Right cardiac atrium (tissue), 5 donors: ENCODE data around the gene CCRL2. TPM values are rescaled to one million over a fixed set of nuclear protein-coding genes. Genes with fewer than 3 reads are reported as not detected.
"Not testable (repeated sequence)": the region's sequence is repeated elsewhere in the genome, so short reads cannot be mapped to it uniquely, and the experiment has no call there.

Source experiments
- ATAC-seq, 2 donors: fragments of 200-7000 bp; cut with Tn5 transposase; one replicate each; pipeline versions ENCODE4 v1.8.0 to v1.9.1; 2020; ENCODE audit warnings: moderate library complexity in 2 of 2, mild to moderate bottlenecking in 1 of 2
- DNase-seq, 3 donors: peaks; one replicate each; pipeline ENCODE4 v3.0.0-alpha.2; 2020
- H3K27ac ChIP-seq: one replicate; pipeline ENCODE4 v1.5.1; 2013; ENCODE audit warnings: mild to moderate bottlenecking, low read length, control low read depth, moderate library complexity
- H3K27me3 ChIP-seq: one replicate; pipeline ENCODE4 v1.6.1; 2013; ENCODE audit not compliant: control insufficient read depth, insufficient read depth
- H3K4me1 ChIP-seq: one replicate; pipeline ENCODE4 v1.6.1; 2013; ENCODE audit warnings: low read length; ENCODE audit not compliant: control insufficient read depth, insufficient read depth
- H3K4me3 ChIP-seq: one replicate; pipeline ENCODE4 v1.5.1; 2013; ENCODE audit warnings: low read length, control low read depth
- H3K9me3 ChIP-seq: one replicate; pipeline ENCODE4 v1.6.1; 2013; ENCODE audit warnings: low read length; ENCODE audit not compliant: control insufficient read depth
- WGBS: extraction: QIAGEN DNeasy Blood & Tissue Kit; methylation state at CpG from one replicate; pipeline ENCODE4 v1.1.7; 2013; 5-methylcytosine and 5-hydroxymethylcytosine counted together
- intact Hi-C, 4 donors: fragments of 100-400 bp; cut with DNase I; formaldehyde crosslinking; loops; one replicate each; pipeline versions ENCODE4 v1.11.0 to v1.14.0; 2022 to 2023
- polyA plus RNA-seq: library from polyadenylated mRNA; stranded (reverse); fragments of 200-250 nt; gene quantifications from one replicate; pipeline ENCODE4 v1.2.3, GENCODE V29; 2013
- total RNA-seq, 4 donors: library from RNA; stranded (reverse); fragmentation: NEBNext Ultra II Directional; extraction: Animal tissue kit (Norgen Biotek cat#: 25700); gene quantifications; one replicate each; pipeline ENCODE4 v1.2.1, GENCODE V29; 2021
- donor health status: healthy with polysubstance abuse.
- donor health status: DM: no; HTN: yes; CAD: no.
- donor health status: DM: no; HTN: no; CAD: no.
- donor health status: DM: no; HTN: yes; CAD: no; lungs with severe emphysema.
- donor health status: DM: yes; HTN: yes; CAD: no.

The CCRL2 gene
- total and polyA plus RNA-seq, 5 donors: 1.4 to 3.1 (median 2.3) TPM

- H3K27ac ChIP-seq: no peak overlapping the region
- 53% methylated on average over 7 of the region's 7 CpGs for WGBS
- no peaks in the 10 kb centered on the region for H3K9me3 ChIP-seq
- intact Hi-C loops: no loop called here
- no peak overlapping the region for H3K4me3 ChIP-seq
- ATAC-seq (peak in 1 of 2 donors; percentile 63), DNase-seq (no peak)
- no peaks in the 10 kb centered on the region for H3K27me3 ChIP-seq
- H3K4me1 ChIP-seq: peaks cover 11% of the 10 kb centered on the region
Measured at GRCh38 chr3:46416811-46417510, 9.9 kb downstream of the CCRL2 start.

GRCh38 chr3:46417841-46418611 is 11.0 kb downstream of the CCRL2 start:
- ATAC-seq (no peak), DNase-seq (no peak)
- WGBS: 81% methylated on average over 9 of the region's 9 CpGs
- intact Hi-C loops: no loop called here
- Histone ChIP-seq H3K4me1 (peaks cover 6% of the 10 kb centered on the region), H3K4me3 (no peak overlapping the region), H3K27ac (no peak overlapping the region), H3K9me3 (no peaks in the 10 kb centered on the region), H3K27me3 (no peaks in the 10 kb centered on the region)

DNA sequence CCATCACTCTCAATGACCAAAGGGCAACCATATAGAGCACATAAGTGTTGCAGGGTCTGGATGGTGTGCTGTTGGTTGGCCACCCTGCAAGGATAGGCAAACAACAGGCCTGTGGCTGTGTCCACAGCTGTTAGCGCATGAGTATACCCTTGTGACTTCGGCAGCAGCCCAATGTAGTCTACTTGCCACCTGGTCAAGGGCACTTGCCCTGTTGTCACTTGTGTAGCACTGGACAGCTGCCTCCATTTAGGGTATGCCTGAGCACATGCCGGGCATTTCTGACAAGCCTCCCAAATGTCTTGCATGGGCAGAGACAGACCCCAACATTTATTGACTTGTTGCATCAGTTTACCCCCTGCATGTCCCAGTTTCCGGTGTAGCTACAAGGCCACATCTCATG is 12.8 kb downstream of the CCRL2 start:
- Histone ChIP-seq H3K4me1 (peaks cover 5% of the 10 kb centered on the region), H3K27me3 (no peaks in the 10 kb centered on the region), H3K27ac (no peak overlapping the region), H3K4me3 (no peak overlapping the region), H3K9me3 (no peaks in the 10 kb centered on the region)
- DNase-seq (no peak), ATAC-seq (no peak)
- intact Hi-C loops: no loop called here
- 98% methylated on average over 4 of the region's 4 CpGs for WGBS

GRCh38 chr3:46420931-46421330 is 13.9 kb downstream of the CCRL2 start:
- 76% methylated on average over 2 of the region's 2 CpGs for WGBS
- no peak overlapping the region for H3K4me3 ChIP-seq
- DNase-seq (no peak), ATAC-seq (no peak)
- H3K27ac ChIP-seq: no peak overlapping the region
- no peaks in the 10 kb centered on the region for H3K9me3 ChIP-seq
- no peaks in the 10 kb centered on the region for H3K27me3 ChIP-seq
- intact Hi-C loops: no loop called here
- peaks cover 3% of the 10 kb centered on the region for H3K4me1 ChIP-seq

- intact Hi-C loops: no loop called here
- Histone ChIP-seq H3K27ac (no peak overlapping the region), H3K9me3 (no peaks in the 10 kb centered on the region), H3K4me1 (peaks cover 2% of the 10 kb centered on the region), H3K27me3 (no peaks in the 10 kb centered on the region), H3K4me3 (no peak overlapping the region)
- 89% methylated on average over 6 of the region's 6 CpGs for WGBS
- ATAC-seq: peak in 1 of 2 donors; percentile 40
- no peak for DNase-seq
Measured at GRCh38 chr3:46422617-46423016, 15.6 kb downstream of the CCRL2 start.

DNA sequence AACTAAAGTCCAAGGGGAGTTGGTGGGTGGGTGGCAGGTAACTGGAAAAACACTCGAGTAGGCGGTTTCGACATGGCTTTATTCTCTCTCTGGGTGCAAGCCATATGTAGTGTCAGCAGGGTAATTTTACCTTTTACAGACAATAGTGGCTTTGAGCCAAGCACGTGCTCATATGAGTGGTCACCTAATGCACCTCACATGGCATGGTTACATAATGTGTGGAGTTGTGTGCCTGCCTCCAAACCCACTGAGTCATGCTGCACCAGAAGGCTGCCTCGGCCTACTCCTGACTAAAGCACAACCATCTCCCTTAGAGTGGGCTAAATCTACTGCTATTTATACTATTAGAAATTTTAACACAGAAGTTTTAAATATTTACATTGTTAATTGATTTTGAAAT is 16.5 kb downstream of the CCRL2 start:
- DNase-seq (no peak), ATAC-seq (no peak)
- Histone ChIP-seq H3K9me3 (no peaks in the 10 kb centered on the region), H3K27me3 (no peaks in the 10 kb centered on the region), H3K27ac (no peak overlapping the region), H3K4me1 (no peaks in the 10 kb centered on the region), H3K4me3 (no peak overlapping the region)
- WGBS: 83% methylated on average over 5 of the region's 5 CpGs
- intact Hi-C loops: no loop called here

DNA sequence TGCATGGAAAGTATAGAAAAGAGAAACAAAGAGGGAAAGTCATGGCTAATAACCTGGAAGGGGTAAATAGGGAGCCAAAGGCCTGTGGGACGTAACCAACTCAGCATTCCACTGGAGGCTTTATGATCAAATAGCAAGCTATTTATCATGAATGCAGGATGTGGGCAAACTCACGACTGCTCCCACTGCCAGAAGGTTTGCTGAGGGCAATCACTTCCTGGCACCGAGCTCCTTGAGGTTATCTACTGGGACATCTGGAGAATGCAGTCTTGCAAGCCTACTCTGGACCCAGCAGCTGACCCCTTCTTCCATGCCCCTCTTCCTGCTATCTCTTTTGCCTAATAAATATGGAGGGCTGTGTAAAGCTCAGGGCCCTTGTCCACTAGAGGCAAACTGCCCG is 19.4 kb downstream of the CCRL2 start:
- H3K9me3 ChIP-seq, H3K4me3 ChIP-seq, ATAC-seq, H3K27ac ChIP-seq, H3K4me1 ChIP-seq, H3K27me3 ChIP-seq, DNase-seq: not testable (repeated sequence)
- 64% methylated on average over 4 of the region's 4 CpGs for WGBS
- intact Hi-C loops: loop anchor here in 1 of 4 donors (5.0 kb wide), 1 partner anchor 149 kb away; no protein-coding TSS in a partner anchor

DNA sequence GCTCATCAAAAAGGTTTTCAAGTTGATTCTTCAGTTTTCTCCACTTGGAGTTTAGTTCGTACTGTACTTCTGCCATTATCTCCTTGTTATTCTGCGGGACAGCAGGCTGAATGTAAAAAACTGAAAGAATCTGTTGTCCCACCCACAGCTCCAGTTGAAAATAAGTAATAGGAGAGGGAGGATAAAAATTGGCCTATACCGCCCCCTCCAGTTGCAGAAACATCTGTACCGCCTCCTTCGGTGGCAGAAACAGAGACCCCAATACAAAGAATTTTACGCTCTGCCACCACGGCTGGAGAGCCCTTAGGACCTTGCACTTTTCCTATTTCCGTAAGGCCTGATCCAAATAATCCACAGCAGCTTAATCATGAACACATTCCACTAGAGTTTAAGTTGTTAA is 20.3 kb downstream of the CCRL2 start:
- not testable (repeated sequence) for H3K9me3 ChIP-seq, H3K4me3 ChIP-seq, H3K27me3 ChIP-seq, DNase-seq, H3K4me1 ChIP-seq, H3K27ac ChIP-seq, ATAC-seq
- intact Hi-C loops: loop anchor here in 1 of 4 donors (5.0 kb wide), 1 partner anchor 150 kb away; no protein-coding TSS in a partner anchor
- WGBS: 26% methylated on average over 8 of the region's 8 CpGs

- Histone ChIP-seq H3K4me3 (no peak overlapping the region), H3K9me3 (no peaks in the 10 kb centered on the region), H3K27me3 (no peaks in the 10 kb centered on the region), H3K4me1 (no peaks in the 10 kb centered on the region), H3K27ac (no peak overlapping the region)
- intact Hi-C loops: loop anchor here in 1 of 4 donors (5.0 kb wide), 1 partner anchor 151 kb away; no protein-coding TSS in a partner anchor
- ATAC-seq (peak; percentile 89 to 94), DNase-seq (no peak)
- 71% methylated on average over 10 of the region's 10 CpGs for WGBS
Measured at GRCh38 chr3:46427916-46428833, 21.1 kb downstream of the CCRL2 start.

DNA sequence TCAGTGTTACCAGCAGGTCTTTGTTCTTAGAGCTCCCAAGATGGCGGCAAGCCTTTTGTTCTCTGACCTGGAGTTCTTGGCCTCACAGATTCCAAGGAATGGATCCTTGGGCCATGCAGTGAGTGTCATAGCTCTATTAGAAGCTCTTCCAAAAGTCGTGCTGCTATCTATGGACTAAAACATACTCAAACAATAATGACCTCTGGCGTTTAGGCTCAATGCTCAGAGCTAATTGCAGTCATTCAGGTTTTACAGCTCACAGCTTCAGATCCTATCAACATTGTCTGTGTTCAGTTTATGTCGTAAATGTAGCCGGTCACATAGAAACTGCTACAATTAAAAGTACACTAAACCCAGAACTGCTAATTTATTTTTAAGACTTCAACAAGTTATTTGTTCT is 22.2 kb downstream of the CCRL2 start:
- no peak overlapping the region for H3K27ac ChIP-seq
- 85% methylated on average over 5 of the region's 5 CpGs for WGBS
- no peak overlapping the region for H3K4me3 ChIP-seq
- H3K27me3 ChIP-seq: no peaks in the 10 kb centered on the region
- intact Hi-C loops: loop anchor here in 1 of 4 donors (5.0 kb wide), 1 partner anchor 152 kb away; no protein-coding TSS in a partner anchor
- DNase-seq: no peak
- no peaks in the 10 kb centered on the region for H3K9me3 ChIP-seq
- no peaks in the 10 kb centered on the region for H3K4me1 ChIP-seq
- ATAC-seq: no peak
